Measurements from ENCODE around the gene ULBP1. TPM values are rescaled to one million over a fixed set of nuclear protein-coding genes. Genes with fewer than 3 reads are reported as not detected.

The ULBP1 gene
- total RNA-seq, 4 donors from 2014 or later = 0.16 TPM; not detected in 3

- TF ChIP-seq CTCF (IDR thresholded peaks at IDR 0.05 in 4 of 5, conservative IDR thresholded peaks at IDR 0.05 in 1 of 5) = no peak
- TF ChIP-seq POLR2A (IDR thresholded peaks at IDR 0.05) = no peak
- Histone ChIP-seq H3K9me3 (peaks cover 0 to under 1% (median 0%) of the 10 kb centered on the region in 3 donors), H3K36me3 (no peaks in the 10 kb centered on the region), H3K27ac (no peak overlapping the region), H3K4me3 (no peak overlapping the region), H3K4me1 (no peaks in the 10 kb centered on the region), H3K27me3 (peaks cover 54 to 77% (median 67%) of the 10 kb centered on the region in 3 donors)
- intact Hi-C loops (cut with DNase I; ENCODE audit: low total_unique reads) = no loop called here
- in situ Hi-C loops (cut with MboI; ENCODE audit: low sequenced_read_pairs in 4 of 4) = no loop called here
- ATAC-seq (no peak), DNase-seq (no peak)
These were observed 19.4 kb downstream of the ULBP1 start for GRCh38 chr6:149983145-149983544.

GRCh38 chr6:149984773-149985172 is 21.0 kb downstream of the ULBP1 start:
- no peak overlapping the region for H3K27ac ChIP-seq
- TF ChIP-seq POLR2A (IDR thresholded peaks at IDR 0.05) (no peak), CTCF (IDR thresholded peaks at IDR 0.05 in 4 of 5, conservative IDR thresholded peaks at IDR 0.05 in 1 of 5) (no peak)
- intact Hi-C loops (cut with DNase I; ENCODE audit: low total_unique reads) = no loop called here
- H3K36me3 ChIP-seq = no peaks in the 10 kb centered on the region
- ATAC-seq (no peak), DNase-seq (no peak)
- peaks cover 0 to 4% of the 10 kb centered on the region in 2 donors for H3K4me1 ChIP-seq
- H3K4me3 ChIP-seq = no peak overlapping the region
- H3K27me3 ChIP-seq = peaks cover 69 to 83% (median 80%) of the 10 kb centered on the region in 3 donors
- H3K9me3 ChIP-seq = peaks cover 0 to 4% (median 0%) of the 10 kb centered on the region in 3 donors
- in situ Hi-C loops (cut with MboI; ENCODE audit: low sequenced_read_pairs in 4 of 4) = no loop called here

GRCh38 chr6:149985481-149985937 is 21.8 kb downstream of the ULBP1 start:
- ATAC-seq (no peak), DNase-seq (no peak)
- Histone ChIP-seq H3K4me3 (no peak overlapping the region), H3K36me3 (no peaks in the 10 kb centered on the region), H3K27me3 (peaks cover 76 to 90% (median 84%) of the 10 kb centered on the region in 3 donors), H3K4me1 (peaks cover 0 to 11% of the 10 kb centered on the region in 2 donors), H3K27ac (no peak overlapping the region), H3K9me3 (peaks cover 0 to 4% (median 0%) of the 10 kb centered on the region in 3 donors)
- intact Hi-C loops (cut with DNase I; ENCODE audit: low total_unique reads) = no loop called here
- in situ Hi-C loops (cut with MboI; ENCODE audit: low sequenced_read_pairs in 4 of 4) = no loop called here
- no peak for TF ChIP-seq POLR2A (IDR thresholded peaks at IDR 0.05)
- TF ChIP-seq CTCF (IDR thresholded peaks at IDR 0.05 in 4 of 5, conservative IDR thresholded peaks at IDR 0.05 in 1 of 5) = no peak

GRCh38 chr6:149987602-149988107 is 23.9 kb downstream of the ULBP1 start:
- ATAC-seq (no peak), DNase-seq (no peak)
- no peak overlapping the region for H3K4me3 ChIP-seq
- peaks cover 5 to 22% of the 10 kb centered on the region in 2 donors for H3K4me1 ChIP-seq
- H3K27ac ChIP-seq = no peak overlapping the region
- in situ Hi-C loops (cut with MboI; ENCODE audit: low sequenced_read_pairs in 4 of 4) (no loop called here), intact Hi-C loops (cut with DNase I; ENCODE audit: low total_unique reads) (no loop called here)
- H3K27me3 ChIP-seq = peaks cover 89 to 92% (median 90%) of the 10 kb centered on the region in 3 donors
- peaks cover 0 to 4% (median 0%) of the 10 kb centered on the region in 3 donors for H3K9me3 ChIP-seq
- TF ChIP-seq POLR2A (IDR thresholded peaks at IDR 0.05) = no peak
- no peak for TF ChIP-seq CTCF (IDR thresholded peaks at IDR 0.05 in 4 of 5, conservative IDR thresholded peaks at IDR 0.05 in 1 of 5)
- H3K36me3 ChIP-seq = no peaks in the 10 kb centered on the region

Data from gastrocnemius medialis (tissue), 4 donors.